ENCODE data around the gene TUBGCP3. TPM values are rescaled to one million over a fixed set of nuclear protein-coding genes. Genes with fewer than 3 reads are reported as not detected.
"Not testable (repeated sequence)": the region's sequence is repeated elsewhere in the genome, so short reads cannot be mapped to it uniquely, and the experiment has no call there.

The TUBGCP3 gene
- total and polyA plus RNA-seq, 4 donors, result 6.7 to 31.0 (median 17.3) TPM

DNA sequence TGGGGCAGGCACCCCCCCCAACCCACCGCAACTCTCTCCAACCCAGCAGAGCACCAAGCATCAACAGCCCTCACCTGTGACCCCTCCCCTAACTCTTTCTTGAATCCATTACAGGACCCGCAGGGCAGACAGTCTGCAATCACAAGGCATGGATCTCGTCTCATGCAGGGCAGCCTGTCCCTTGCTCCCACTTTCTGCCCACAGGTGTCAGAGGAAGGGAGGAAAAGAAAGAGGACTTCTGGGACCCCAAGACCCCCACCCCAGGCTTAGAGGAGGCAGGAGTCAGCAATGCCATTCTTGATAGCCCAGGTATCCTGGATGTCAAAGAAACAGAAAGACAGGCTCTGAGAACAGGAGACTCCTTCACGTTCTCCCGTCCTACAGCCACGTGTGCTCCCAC, 47.4 kb upstream of the TUBGCP3 start:
- peaks cover 0 to 18% (median 0%) of the 10 kb centered on the region in 4 donors for H3K27me3 ChIP-seq (ENCODE audit: control insufficient read depth in 4 of 4, insufficient read depth in 4 of 4, low read length in 3 of 4)
- no peak overlapping the region for H3K27ac ChIP-seq (ENCODE audit: low read depth in 1 of 2, low read length in 2 of 2)
- no peaks in the 10 kb centered on the region for H3K9me3 ChIP-seq (ENCODE audit: control insufficient read depth in 4 of 4, low read length in 3 of 4)
- no peak overlapping the region for H3K9ac ChIP-seq (ENCODE audit: low read depth in 1 of 2, low read length in 2 of 2)
- H3K4me3 ChIP-seq (ENCODE audit: low read depth in 1 of 3, low read length in 3 of 3), result no peak overlapping the region
- WGBS, result 37% methylated on average over 6 of the region's 6 CpGs
- DNase-seq (ENCODE audit: low spot score), result no peak
- no peaks in the 10 kb centered on the region for H3K36me3 ChIP-seq (ENCODE audit: control insufficient read depth in 4 of 4, insufficient read depth in 3 of 4, low read depth in 1 of 4, low read length in 3 of 4)
- H3K4me1 ChIP-seq (ENCODE audit: control insufficient read depth in 4 of 4, insufficient read depth in 4 of 4, low read length in 3 of 4), result no peaks in the 10 kb centered on the region
- TF ChIP-seq YY1 (IDR thresholded peaks at IDR 0.05) (no peak), HNF4A (conservative IDR thresholded peaks at IDR 0.05) (no peak), ATF3 (IDR thresholded peaks at IDR 0.05) (no peak)

- Histone ChIP-seq H3K27ac (ENCODE audit: low read depth in 1 of 2, low read length in 2 of 2) (no peak overlapping the region), H3K9ac (ENCODE audit: low read depth in 1 of 2, low read length in 2 of 2) (no peak overlapping the region), H3K36me3 (ENCODE audit: control insufficient read depth in 4 of 4, insufficient read depth in 3 of 4, low read depth in 1 of 4, low read length in 3 of 4) (no peaks in the 10 kb centered on the region), H3K27me3 (ENCODE audit: control insufficient read depth in 4 of 4, insufficient read depth in 4 of 4, low read length in 3 of 4) (peaks cover 0 to 8% (median 0%) of the 10 kb centered on the region in 4 donors), H3K9me3 (ENCODE audit: control insufficient read depth in 4 of 4, low read length in 3 of 4) (no peaks in the 10 kb centered on the region), H3K4me3 (ENCODE audit: low read depth in 1 of 3, low read length in 3 of 3) (no peak overlapping the region), H3K4me1 (ENCODE audit: control insufficient read depth in 4 of 4, insufficient read depth in 4 of 4, low read length in 3 of 4) (no peaks in the 10 kb centered on the region)
- no peak for TF ChIP-seq YY1 (IDR thresholded peaks at IDR 0.05)
- WGBS, result 79% methylated on average over 11 of the region's 11 CpGs
- DNase-seq (ENCODE audit: low spot score), result no peak
Measured at GRCh38 chr13:112634102-112634501, 46.1 kb upstream of the TUBGCP3 start.

DNA sequence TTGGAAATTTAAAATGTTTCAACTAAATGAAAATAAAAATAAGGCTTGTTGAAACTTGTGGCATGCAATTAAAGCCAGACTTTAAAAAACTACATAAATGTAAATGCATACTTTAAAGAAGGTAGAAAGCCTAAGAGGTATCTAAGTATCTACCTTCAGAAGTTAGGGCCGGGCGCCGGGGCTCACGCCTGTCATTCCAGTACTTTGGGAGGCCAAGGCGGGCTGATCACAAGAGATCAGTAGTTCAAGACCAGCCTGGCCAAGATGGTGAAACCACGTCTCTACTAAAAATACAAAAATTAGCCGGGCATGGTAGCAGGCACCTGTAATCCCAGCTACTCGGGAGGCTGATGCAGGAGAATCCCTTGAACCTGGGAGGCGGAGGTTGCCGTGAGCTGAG, 42.3 kb upstream of the TUBGCP3 start:
- H3K9ac ChIP-seq (ENCODE audit: low read depth in 1 of 2, low read length in 2 of 2); H3K9me3 ChIP-seq (ENCODE audit: control insufficient read depth in 4 of 4, low read length in 3 of 4); DNase-seq (ENCODE audit: low spot score); H3K36me3 ChIP-seq (ENCODE audit: control insufficient read depth in 4 of 4, insufficient read depth in 3 of 4, low read depth in 1 of 4, low read length in 3 of 4); H3K4me1 ChIP-seq (ENCODE audit: control insufficient read depth in 4 of 4, insufficient read depth in 4 of 4, low read length in 3 of 4); H3K27ac ChIP-seq (ENCODE audit: low read depth in 1 of 2, low read length in 2 of 2); H3K27me3 ChIP-seq (ENCODE audit: control insufficient read depth in 4 of 4, insufficient read depth in 4 of 4, low read length in 3 of 4); H3K4me3 ChIP-seq (ENCODE audit: low read depth in 1 of 3, low read length in 3 of 3): not testable (repeated sequence)
- 89% methylated on average over 10 of the region's 10 CpGs for WGBS

GRCh38 chr13:112629161-112629560, 41.2 kb upstream of the TUBGCP3 start:
- Histone ChIP-seq H3K36me3 (ENCODE audit: control insufficient read depth in 4 of 4, insufficient read depth in 3 of 4, low read depth in 1 of 4, low read length in 3 of 4) (no peaks in the 10 kb centered on the region), H3K9me3 (ENCODE audit: control insufficient read depth in 4 of 4, low read length in 3 of 4) (no peaks in the 10 kb centered on the region), H3K4me1 (ENCODE audit: control insufficient read depth in 4 of 4, insufficient read depth in 4 of 4, low read length in 3 of 4) (peaks cover 0 to 10% (median 7%) of the 10 kb centered on the region in 4 donors), H3K4me3 (ENCODE audit: low read depth in 1 of 3, low read length in 3 of 3) (no peak overlapping the region), H3K27me3 (ENCODE audit: control insufficient read depth in 4 of 4, insufficient read depth in 4 of 4, low read length in 3 of 4) (no peaks in the 10 kb centered on the region), H3K27ac (ENCODE audit: low read depth in 1 of 2, low read length in 2 of 2) (no peak overlapping the region), H3K9ac (ENCODE audit: low read depth in 1 of 2, low read length in 2 of 2) (no peak overlapping the region)
- 76% methylated on average over 8 of the region's 8 CpGs for WGBS
- TF ChIP-seq JUND (IDR thresholded peaks at IDR 0.05) (no peak), TAF1 (conservative IDR thresholded peaks at IDR 0.05) (no peak), NR2F2 (IDR thresholded peaks at IDR 0.05) (no peak), SP1 (IDR thresholded peaks at IDR 0.05) (no peak), FOXA2 (IDR thresholded peaks at IDR 0.05) (no peak)
- TF ChIP-seq, protein P1, sequence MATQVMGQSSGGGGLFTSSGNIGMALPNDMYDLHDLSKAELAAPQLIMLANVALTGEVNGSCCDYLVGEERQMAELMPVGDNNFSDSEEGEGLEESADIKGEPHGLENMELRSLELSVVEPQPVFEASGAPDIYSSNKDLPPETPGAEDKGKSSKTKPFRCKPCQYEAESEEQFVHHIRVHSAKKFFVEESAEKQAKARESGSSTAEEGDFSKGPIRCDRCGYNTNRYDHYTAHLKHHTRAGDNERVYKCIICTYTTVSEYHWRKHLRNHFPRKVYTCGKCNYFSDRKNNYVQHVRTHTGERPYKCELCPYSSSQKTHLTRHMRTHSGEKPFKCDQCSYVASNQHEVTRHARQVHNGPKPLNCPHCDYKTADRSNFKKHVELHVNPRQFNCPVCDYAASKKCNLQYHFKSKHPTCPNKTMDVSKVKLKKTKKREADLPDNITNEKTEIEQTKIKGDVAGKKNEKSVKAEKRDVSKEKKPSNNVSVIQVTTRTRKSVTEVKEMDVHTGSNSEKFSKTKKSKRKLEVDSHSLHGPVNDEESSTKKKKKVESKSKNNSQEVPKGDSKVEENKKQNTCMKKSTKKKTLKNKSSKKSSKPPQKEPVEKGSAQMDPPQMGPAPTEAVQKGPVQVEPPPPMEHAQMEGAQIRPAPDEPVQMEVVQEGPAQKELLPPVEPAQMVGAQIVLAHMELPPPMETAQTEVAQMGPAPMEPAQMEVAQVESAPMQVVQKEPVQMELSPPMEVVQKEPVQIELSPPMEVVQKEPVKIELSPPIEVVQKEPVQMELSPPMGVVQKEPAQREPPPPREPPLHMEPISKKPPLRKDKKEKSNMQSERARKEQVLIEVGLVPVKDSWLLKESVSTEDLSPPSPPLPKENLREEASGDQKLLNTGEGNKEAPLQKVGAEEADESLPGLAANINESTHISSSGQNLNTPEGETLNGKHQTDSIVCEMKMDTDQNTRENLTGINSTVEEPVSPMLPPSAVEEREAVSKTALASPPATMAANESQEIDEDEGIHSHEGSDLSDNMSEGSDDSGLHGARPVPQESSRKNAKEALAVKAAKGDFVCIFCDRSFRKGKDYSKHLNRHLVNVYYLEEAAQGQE (IDR thresholded peaks at IDR 0.05), result no peak
- TF ChIP-seq, protein P2, sequence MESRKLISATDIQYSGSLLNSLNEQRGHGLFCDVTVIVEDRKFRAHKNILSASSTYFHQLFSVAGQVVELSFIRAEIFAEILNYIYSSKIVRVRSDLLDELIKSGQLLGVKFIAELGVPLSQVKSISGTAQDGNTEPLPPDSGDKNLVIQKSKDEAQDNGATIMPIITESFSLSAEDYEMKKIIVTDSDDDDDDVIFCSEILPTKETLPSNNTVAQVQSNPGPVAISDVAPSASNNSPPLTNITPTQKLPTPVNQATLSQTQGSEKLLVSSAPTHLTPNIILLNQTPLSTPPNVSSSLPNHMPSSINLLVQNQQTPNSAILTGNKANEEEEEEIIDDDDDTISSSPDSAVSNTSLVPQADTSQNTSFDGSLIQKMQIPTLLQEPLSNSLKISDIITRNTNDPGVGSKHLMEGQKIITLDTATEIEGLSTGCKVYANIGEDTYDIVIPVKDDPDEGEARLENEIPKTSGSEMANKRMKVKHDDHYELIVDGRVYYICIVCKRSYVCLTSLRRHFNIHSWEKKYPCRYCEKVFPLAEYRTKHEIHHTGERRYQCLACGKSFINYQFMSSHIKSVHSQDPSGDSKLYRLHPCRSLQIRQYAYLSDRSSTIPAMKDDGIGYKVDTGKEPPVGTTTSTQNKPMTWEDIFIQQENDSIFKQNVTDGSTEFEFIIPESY (IDR thresholded peaks at IDR 0.05), result no peak
- no peak for DNase-seq (ENCODE audit: low spot score)

DNA sequence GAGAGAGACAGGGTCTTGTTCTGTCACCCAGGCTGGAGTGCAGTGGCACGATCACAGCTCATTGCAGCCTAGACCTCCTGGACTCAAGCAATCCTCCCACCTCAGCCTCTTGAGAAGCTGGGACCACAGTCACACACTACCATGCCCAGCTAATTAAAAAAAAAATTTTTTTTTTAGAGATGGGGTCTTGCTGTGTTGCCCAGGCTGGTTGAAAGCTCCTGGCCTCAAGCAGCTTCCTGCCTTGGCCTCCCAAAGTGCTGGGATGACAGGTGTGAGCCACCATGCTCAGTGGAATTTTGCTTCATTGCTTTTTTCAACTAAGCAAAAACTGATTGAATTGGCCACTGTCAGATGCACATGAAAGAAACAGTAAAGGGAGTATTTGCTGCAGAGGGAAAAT, 39.7 kb upstream of the TUBGCP3 start:
- H3K9ac ChIP-seq (ENCODE audit: low read depth in 1 of 2, low read length in 2 of 2); DNase-seq (ENCODE audit: low spot score); H3K27ac ChIP-seq (ENCODE audit: low read depth in 1 of 2, low read length in 2 of 2); H3K4me1 ChIP-seq (ENCODE audit: control insufficient read depth in 4 of 4, insufficient read depth in 4 of 4, low read length in 3 of 4); H3K4me3 ChIP-seq (ENCODE audit: low read depth in 1 of 3, low read length in 3 of 3); H3K27me3 ChIP-seq (ENCODE audit: control insufficient read depth in 4 of 4, insufficient read depth in 4 of 4, low read length in 3 of 4); H3K9me3 ChIP-seq (ENCODE audit: control insufficient read depth in 4 of 4, low read length in 3 of 4); H3K36me3 ChIP-seq (ENCODE audit: control insufficient read depth in 4 of 4, insufficient read depth in 3 of 4, low read depth in 1 of 4, low read length in 3 of 4): not testable (repeated sequence)
- WGBS, result 97% methylated on average over 1 of the region's 1 CpG
